CD4-positive, CD25-positive, alpha-beta regulatory T cell (primary cell): ENCODE measurements around the gene OR2T5. TPM values are rescaled to one million over a fixed set of nuclear protein-coding genes. Genes with fewer than 3 reads are reported as not detected.
"Not testable (repeated sequence)": the region's sequence is repeated elsewhere in the genome, so short reads cannot be mapped to it uniquely, and the experiment has no call there.

Experiments
- ATAC-seq, 2 donors: fragments of 150-1000 bp; cut with Tn5 transposase; one replicate each; pipeline ENCODE4 v1.10.0; 2021; ENCODE audit warnings: low read depth in 2 of 2, moderate number of reproducible peaks in 2 of 2, moderate library complexity in 1 of 2
- DNase-seq, 3 donors: peaks; one replicate each; pipeline versions ENCODE4 v3.0.0 to v3.0.0-alpha.2; 2012 to 2022; ENCODE audit warnings: mixed read lengths in 1 of 3
- H3K27ac ChIP-seq: one replicate; pipeline ENCODE4 v1.7.0; 2013; ENCODE audit warnings: mild to moderate bottlenecking, low read length; ENCODE audit not compliant: insufficient read depth, poor library complexity, severe bottlenecking
- H3K27me3 ChIP-seq: one replicate; pipeline ENCODE4 v1.7.0; 2013; ENCODE audit warnings: low read length; ENCODE audit not compliant: control insufficient read depth, insufficient read depth
- H3K36me3 ChIP-seq: one replicate; pipeline ENCODE4 v1.7.0; 2013; ENCODE audit warnings: mild to moderate bottlenecking, low read length, moderate library complexity; ENCODE audit not compliant: control insufficient read depth, insufficient read depth
- H3K4me1 ChIP-seq: 2 replicates; pipeline ENCODE4 v1.7.0; 2013; ENCODE audit warnings: mild to moderate bottlenecking, low read length; ENCODE audit not compliant: insufficient read depth, control insufficient read depth, poor library complexity, severe bottlenecking
- H3K4me3 ChIP-seq: one replicate; pipeline ENCODE4 v1.7.0; 2013; ENCODE audit warnings: low read depth, mild to moderate bottlenecking, low read length, moderate library complexity
- H3K9me3 ChIP-seq, 2 experiments: 1 replicate in 1 of 2; 2 replicates in 1 of 2; pipeline ENCODE4 v1.7.0; 2013; ENCODE audit warnings: low read length in 2 of 2, mild to moderate bottlenecking in 1 of 2, moderate library complexity in 1 of 2; ENCODE audit not compliant: control insufficient read depth in 2 of 2
- H3K27ac Mint-ChIP-seq, 3 donors: one replicate each; pipeline ENCODE4 v1.8.0; 2020 to 2022; ENCODE audit warnings: mild to moderate bottlenecking in 3 of 3, mixed read lengths in 3 of 3, moderate library complexity in 2 of 3
- H3K27me3 Mint-ChIP-seq: one replicate; pipeline ENCODE4 v1.8.0; 2022; ENCODE audit warnings: mild to moderate bottlenecking, mixed read lengths
- H3K36me3 Mint-ChIP-seq: one replicate; pipeline ENCODE4 v1.8.0; 2020; ENCODE audit warnings: mixed read lengths
- H3K4me1 Mint-ChIP-seq, 4 donors: one replicate each; pipeline ENCODE4 v1.8.0; 2020 to 2022; ENCODE audit warnings: mixed read lengths in 4 of 4, mild to moderate bottlenecking in 1 of 4
- H3K4me3 Mint-ChIP-seq, 4 donors: one replicate each; pipeline ENCODE4 v1.8.0; 2020 to 2022; ENCODE audit warnings: mild to moderate bottlenecking in 4 of 4, mixed read lengths in 4 of 4, moderate library complexity in 3 of 4
- H3K9me3 Mint-ChIP-seq, 7 donors: one replicate each; pipeline ENCODE4 v1.8.0; 2020 to 2022; ENCODE audit warnings: mixed read lengths in 7 of 7, mild to moderate bottlenecking in 3 of 7, moderate library complexity in 2 of 7
- polyA plus RNA-seq, 4 donors: library from polyadenylated mRNA; unstranded; fragments of 300-500 nt; fragmentation: Illumina TruSeq; gene quantifications; one replicate each; pipeline ENCODE4 v1.2.3, GENCODE V29; 2021
- total RNA-seq: library from RNA; stranded (reverse); gene quantifications from one replicate; pipeline ENCODE4 v1.2.3, GENCODE V29; 2022

Gene OR2T5
- total and polyA plus RNA-seq, 5 donors from 2014 or later: not detected

DNA sequence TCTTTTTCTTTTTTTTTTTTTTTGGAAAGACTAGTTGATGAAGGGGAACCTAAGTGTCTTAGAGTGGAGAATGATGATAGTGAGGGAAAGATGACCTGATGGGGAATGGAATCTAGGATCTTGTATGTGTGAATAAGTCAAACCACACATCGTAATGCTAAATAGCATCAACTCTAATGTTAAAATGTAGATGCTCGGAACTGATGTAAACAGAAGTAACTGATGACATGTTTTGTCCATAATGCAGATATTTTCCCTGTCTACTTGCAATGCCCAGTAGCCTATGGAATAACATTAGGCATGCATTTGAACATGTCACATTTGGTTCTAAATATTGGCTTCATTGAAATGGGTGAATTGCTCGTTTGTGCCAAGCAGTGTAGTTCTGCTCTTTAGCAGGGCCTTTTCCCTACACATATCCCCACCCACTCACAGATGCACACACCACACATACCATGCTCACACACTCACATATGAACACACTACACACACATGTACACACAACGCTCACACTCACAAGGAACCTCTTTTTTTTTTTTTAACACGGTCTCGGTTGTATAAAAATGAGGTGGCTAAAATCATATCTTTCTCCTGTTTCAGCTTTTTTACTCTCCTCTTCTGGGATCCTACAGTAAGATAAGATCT lies 38.4 kb upstream of the OR2T5 start:
- H3K4me3 ChIP-seq, H3K9me3 ChIP-seq, H3K27me3 Mint-ChIP-seq, H3K9me3 Mint-ChIP-seq, H3K36me3 ChIP-seq, H3K4me1 Mint-ChIP-seq, H3K4me1 ChIP-seq, DNase-seq, H3K27me3 ChIP-seq, H3K27ac ChIP-seq, H3K4me3 Mint-ChIP-seq, H3K27ac Mint-ChIP-seq, H3K36me3 Mint-ChIP-seq, ATAC-seq: not testable (repeated sequence)

- DNase-seq, H3K27me3 Mint-ChIP-seq, H3K9me3 Mint-ChIP-seq, H3K27ac Mint-ChIP-seq, H3K36me3 Mint-ChIP-seq, H3K4me3 Mint-ChIP-seq, H3K36me3 ChIP-seq, ATAC-seq, H3K27me3 ChIP-seq, H3K4me3 ChIP-seq, H3K27ac ChIP-seq, H3K9me3 ChIP-seq, H3K4me1 Mint-ChIP-seq, H3K4me1 ChIP-seq: not testable (repeated sequence)
These were observed 37.8 kb upstream of the OR2T5 start for GRCh38 chr1:248450466-248451145.

- H3K4me1 ChIP-seq, H3K27me3 Mint-ChIP-seq, H3K27ac Mint-ChIP-seq, H3K36me3 Mint-ChIP-seq, H3K9me3 Mint-ChIP-seq, H3K4me3 Mint-ChIP-seq, DNase-seq, H3K4me1 Mint-ChIP-seq, H3K36me3 ChIP-seq, H3K9me3 ChIP-seq, H3K27me3 ChIP-seq, ATAC-seq, H3K27ac ChIP-seq, H3K4me3 ChIP-seq: not testable (repeated sequence)
These were observed 34.8 kb upstream of the OR2T5 start for GRCh38 chr1:248453619-248454018.

DNA sequence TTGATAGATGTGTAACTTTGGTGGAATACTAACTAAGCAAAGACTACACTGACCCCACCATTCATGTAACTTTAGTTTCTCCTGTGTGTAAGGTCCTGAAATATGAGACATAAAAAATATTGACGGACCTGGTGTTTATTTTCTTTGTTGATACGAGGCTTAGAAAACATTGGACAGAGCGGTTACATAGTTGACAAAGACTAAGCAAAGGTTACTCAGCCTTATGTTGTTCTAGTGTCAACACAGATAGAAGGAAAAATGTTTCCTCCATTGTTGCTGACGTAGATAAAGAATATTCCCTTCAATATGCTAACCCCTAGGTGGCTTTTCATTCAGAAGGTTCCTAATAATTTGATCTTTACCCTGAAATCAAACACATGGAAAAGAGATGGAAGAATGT lies 33.3 kb upstream of the OR2T5 start:
- not testable (repeated sequence) for H3K27ac ChIP-seq, H3K9me3 Mint-ChIP-seq, H3K27ac Mint-ChIP-seq, H3K36me3 ChIP-seq, H3K27me3 ChIP-seq, H3K9me3 ChIP-seq, H3K4me1 Mint-ChIP-seq, H3K4me3 Mint-ChIP-seq, H3K4me3 ChIP-seq, H3K4me1 ChIP-seq, H3K36me3 Mint-ChIP-seq, ATAC-seq, H3K27me3 Mint-ChIP-seq, DNase-seq

GRCh38 chr1:248456635-248457034 lies 31.8 kb upstream of the OR2T5 start:
- DNase-seq, H3K27ac ChIP-seq, H3K36me3 ChIP-seq, H3K9me3 ChIP-seq, H3K4me1 ChIP-seq, H3K27me3 ChIP-seq, H3K27me3 Mint-ChIP-seq, H3K36me3 Mint-ChIP-seq, H3K4me1 Mint-ChIP-seq, H3K4me3 ChIP-seq, ATAC-seq, H3K9me3 Mint-ChIP-seq, H3K4me3 Mint-ChIP-seq, H3K27ac Mint-ChIP-seq: not testable (repeated sequence)

DNA sequence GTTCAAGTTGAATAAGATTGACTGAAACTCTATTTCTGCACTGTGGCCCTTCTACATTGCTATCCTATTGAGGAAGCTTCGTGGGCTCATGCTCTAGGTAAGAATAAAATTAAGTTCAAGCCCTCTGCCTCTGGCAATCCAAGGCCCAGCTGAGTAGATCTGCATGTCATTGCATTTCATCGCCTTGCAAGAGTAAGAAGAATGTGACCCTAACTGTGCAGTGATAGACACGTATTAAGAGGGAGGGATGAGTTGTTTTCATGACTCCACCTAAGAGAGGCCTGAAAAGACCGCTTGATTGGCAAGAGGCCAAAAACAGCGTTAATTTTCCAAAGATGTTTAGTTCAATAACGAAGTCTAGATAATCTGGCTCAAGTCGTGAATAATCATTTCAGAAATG lies 29.3 kb upstream of the OR2T5 start:
- not testable (repeated sequence) for H3K27me3 Mint-ChIP-seq, H3K4me1 Mint-ChIP-seq, H3K36me3 Mint-ChIP-seq, H3K4me3 Mint-ChIP-seq, H3K27ac Mint-ChIP-seq, DNase-seq, H3K4me1 ChIP-seq, H3K27ac ChIP-seq, H3K9me3 ChIP-seq, H3K4me3 ChIP-seq, ATAC-seq, H3K27me3 ChIP-seq, H3K36me3 ChIP-seq
- peaks cover 0 to 19% (median 2%) of the 10 kb centered on the region in 7 donors for H3K9me3 Mint-ChIP-seq

DNA sequence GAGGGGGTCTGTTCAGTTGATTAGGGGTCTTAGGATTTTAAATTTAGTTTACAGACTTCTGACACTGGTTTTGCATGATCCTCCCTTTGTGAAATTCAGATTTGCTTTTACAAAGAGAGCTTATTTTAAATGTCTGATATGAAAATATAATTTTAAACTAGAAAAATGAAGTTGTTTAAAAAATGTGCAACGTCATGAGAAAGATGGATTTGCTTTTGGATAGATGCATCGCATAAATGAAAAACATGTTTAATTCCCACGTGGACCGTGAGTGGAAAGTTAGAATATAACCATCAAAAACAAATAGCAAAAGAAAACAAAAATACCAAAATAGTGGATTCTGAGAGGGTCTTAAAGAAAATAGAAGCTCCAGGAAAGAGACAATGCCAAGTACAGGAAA lies 17.2 kb upstream of the OR2T5 start:
- Histone ChIP-seq H3K27me3 (no peaks in the 10 kb centered on the region), H3K27ac (no peak overlapping the region), H3K4me3 (no peak overlapping the region), H3K36me3 (no peaks in the 10 kb centered on the region), H3K4me1 (no peaks in the 10 kb centered on the region), H3K9me3 (no peaks in the 10 kb centered on the region)
- H3K27me3 Mint-ChIP-seq: no peaks in the 10 kb centered on the region
- ATAC-seq (no peak), DNase-seq (no peak)
- no peaks in the 10 kb centered on the region for H3K4me1 Mint-ChIP-seq
- H3K9me3 Mint-ChIP-seq: peaks cover 0 to 15% (median 1%) of the 10 kb centered on the region in 7 donors
- H3K27ac Mint-ChIP-seq: no peak overlapping the region
- no peak overlapping the region for H3K4me3 Mint-ChIP-seq
- peaks cover 7% of the 10 kb centered on the region for H3K36me3 Mint-ChIP-seq

- H3K9me3 Mint-ChIP-seq: peaks cover 0 to 12% (median 0%) of the 10 kb centered on the region in 7 donors
- not testable (repeated sequence) for H3K27ac ChIP-seq, H3K9me3 ChIP-seq, H3K27me3 Mint-ChIP-seq, H3K36me3 Mint-ChIP-seq, ATAC-seq, H3K27ac Mint-ChIP-seq, DNase-seq, H3K27me3 ChIP-seq, H3K4me3 Mint-ChIP-seq, H3K4me1 Mint-ChIP-seq, H3K36me3 ChIP-seq, H3K4me3 ChIP-seq, H3K4me1 ChIP-seq
These were observed 16.3 kb upstream of the OR2T5 start for GRCh38 chr1:248472111-248472510.
